Renal cortical epithelial cell (primary cell): ENCODE data around the gene CAP2. TPM values are rescaled to one million over a fixed set of nuclear protein-coding genes. Genes with fewer than 3 reads are reported as not detected.
"Not testable (repeated sequence)": the region's sequence is repeated elsewhere in the genome, so short reads cannot be mapped to it uniquely, and the experiment has no call there.

Source experiments
- DNase-seq: peaks from one replicate; pipeline ENCODE4 v3.0.0-alpha.2; 2011; ENCODE audit warnings: low read depth
- total RNA-seq: library from RNA; depleted of rRNA; stranded (reverse); fragments of >200 nt; gene quantifications from 2 replicates; pipeline ENCODE4 v1.2.3, GENCODE V29; 2014

The CAP2 gene
- total RNA-seq, 1 donor from 2014 or later, result 13.1 TPM

- DNase-seq, result no peak
Measured at GRCh38 chr6:17397764-17398194, 4.4 kb downstream of the CAP2 start.

DNA sequence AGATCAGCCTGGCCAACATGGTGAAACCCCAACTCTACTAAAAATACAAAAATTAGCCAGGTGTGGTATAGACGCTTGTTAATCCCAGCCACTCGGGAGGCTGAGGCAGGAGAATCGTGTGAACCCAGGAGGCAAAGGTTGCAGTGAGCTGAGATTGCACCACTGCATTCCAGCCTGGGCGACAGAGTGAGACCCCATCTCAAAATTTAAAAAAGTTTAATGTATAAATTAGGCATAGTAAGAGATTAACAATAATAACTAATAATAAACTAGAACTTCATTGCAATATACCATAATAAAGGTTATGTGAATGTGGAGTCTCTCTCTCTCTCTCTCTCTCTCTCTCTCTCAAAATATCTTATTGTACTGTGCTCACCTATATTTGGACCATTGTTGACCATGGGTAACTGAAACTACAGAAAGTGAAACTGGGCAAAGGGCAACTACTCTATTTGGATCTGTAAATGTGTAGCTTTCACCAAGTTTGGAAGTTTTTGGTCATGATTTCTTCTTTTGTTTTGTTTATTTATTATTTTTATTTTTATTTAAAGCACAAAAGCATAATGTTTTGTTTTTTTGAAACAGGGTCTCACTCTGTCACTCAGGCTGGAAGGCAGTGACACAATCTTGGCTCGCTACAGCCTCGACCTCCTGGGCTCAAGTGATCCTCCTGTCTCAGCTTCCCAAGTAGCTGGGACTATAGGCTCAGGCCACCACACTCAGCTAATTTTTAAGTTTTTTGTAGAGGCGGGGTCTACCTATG, 12.0 kb downstream of the CAP2 start:
- DNase-seq, result not testable (repeated sequence)

DNA sequence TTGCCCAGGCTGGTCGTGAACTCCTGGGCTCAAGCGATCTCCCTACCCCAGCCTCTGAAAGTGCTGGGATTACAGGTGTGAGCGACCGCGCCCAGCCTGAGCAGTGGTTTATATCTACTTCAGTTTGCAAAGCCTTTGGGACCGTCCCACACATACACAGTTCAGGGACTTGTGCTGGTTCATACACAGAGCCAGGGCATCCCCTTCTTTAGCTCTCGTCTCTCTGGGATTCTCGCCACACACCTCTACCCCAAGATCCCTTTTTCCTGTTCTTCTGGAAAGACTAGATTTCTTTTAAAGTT, 12.5 kb downstream of the CAP2 start:
- DNase-seq, result no peak

- no peak for DNase-seq
Measured at GRCh38 chr6:17408081-17408480, 14.7 kb downstream of the CAP2 start.

- no peak for DNase-seq
Measured at GRCh38 chr6:17410281-17410680, 16.9 kb downstream of the CAP2 start.

- peak; percentile 27 for DNase-seq
Measured at GRCh38 chr6:17413313-17413750, 19.9 kb downstream of the CAP2 start.

DNA sequence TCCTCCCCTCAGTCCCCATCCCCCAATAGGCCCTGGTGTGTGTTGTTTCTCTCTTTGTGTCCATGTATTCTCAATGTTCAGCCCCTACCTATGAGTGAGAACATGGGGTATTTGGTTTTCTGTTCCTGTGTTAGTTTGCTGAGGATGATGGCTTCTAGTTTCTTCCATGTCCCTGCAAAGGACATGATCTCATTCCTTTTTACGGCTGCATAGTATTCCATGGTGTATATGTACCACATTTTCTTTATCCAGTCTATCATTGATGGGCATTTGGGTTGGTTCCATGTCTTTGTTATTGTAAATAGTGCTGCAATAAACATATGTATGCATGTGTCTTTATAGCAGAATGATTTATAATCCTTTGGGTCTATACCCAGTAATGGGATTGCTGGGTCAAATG, 21.0 kb downstream of the CAP2 start:
- DNase-seq, result not testable (repeated sequence)

- no peak for DNase-seq
Measured at GRCh38 chr6:17415321-17415720, 21.9 kb downstream of the CAP2 start.

- no peak for DNase-seq
Measured at GRCh38 chr6:17416806-17417205, 23.4 kb downstream of the CAP2 start.

DNA sequence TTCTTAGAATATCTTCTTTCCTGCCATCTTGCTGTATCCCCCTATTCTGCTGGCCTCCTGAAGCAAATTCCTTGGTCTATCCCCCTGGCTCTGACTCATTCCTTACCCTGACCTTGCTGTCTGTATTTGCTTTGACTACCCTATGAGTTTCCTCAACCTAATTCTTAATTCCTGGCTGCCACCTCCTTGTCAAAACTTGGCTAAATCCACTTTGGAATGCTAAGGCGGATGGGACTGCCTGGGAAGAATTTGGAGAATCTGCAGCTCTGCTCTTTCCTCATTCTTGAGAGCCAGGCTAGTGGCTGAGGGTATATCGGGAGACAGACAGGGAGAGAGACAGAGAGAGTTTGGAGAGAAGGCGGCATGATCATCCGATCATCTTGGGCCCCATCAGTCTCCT, 24.4 kb downstream of the CAP2 start:
- DNase-seq, result peak; percentile 88

- no peak for DNase-seq
Measured at GRCh38 chr6:17418281-17419188, 25.1 kb downstream of the CAP2 start.

DNA sequence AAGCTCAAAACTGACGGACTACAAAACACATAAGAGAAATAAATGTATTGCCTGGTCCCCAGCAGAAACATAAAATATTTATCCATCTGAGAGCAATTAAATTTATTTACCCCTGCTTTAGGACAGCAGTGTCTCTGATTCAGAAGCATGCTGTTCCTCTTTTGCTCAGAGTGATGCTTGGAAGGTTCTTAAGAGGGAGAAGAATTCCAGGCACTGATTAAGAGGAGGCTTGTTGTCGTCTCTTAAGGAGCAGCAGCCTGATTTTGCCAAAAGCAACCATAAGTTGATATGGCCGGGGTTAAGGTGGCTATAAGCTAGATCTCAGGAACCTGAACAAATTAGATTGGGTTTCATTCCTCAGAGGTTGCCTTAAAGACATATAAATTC, 25.8 kb downstream of the CAP2 start:
- DNase-seq, result no peak

- DNase-seq, result no peak
Measured at GRCh38 chr6:17420368-17420767, 27.0 kb downstream of the CAP2 start.

- DNase-seq, result no peak
Measured at GRCh38 chr6:17421406-17421805, 28.0 kb downstream of the CAP2 start.

- no peak for DNase-seq
Measured at GRCh38 chr6:17423026-17423425, 29.6 kb downstream of the CAP2 start.

DNA sequence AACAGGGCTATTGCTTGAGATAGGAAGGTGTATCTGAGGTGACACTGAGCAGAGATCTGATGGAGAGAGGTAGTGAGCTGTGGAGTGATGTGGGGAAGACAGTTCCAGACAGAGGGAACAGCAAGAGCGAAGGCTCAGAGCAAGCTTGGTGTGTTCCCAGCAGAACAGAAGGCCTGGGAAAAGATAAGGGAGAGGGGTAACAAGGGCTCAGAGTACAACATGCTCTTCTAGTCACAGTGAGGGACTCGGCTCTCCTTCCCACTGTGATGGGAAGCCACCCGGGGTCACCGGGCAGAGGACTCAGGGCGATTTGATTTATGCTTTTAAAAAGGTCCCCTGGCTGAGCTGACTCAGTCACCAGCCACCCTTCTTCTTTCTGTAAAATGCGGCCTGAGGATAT, 33.7 kb downstream of the CAP2 start:
- DNase-seq, result no peak

GRCh38 chr6:17427617-17428016, 34.2 kb downstream of the CAP2 start:
- DNase-seq, result no peak

GRCh38 chr6:17428595-17429120, 35.3 kb downstream of the CAP2 start:
- not testable (repeated sequence) for DNase-seq

GRCh38 chr6:17429383-17430061, 36.1 kb downstream of the CAP2 start:
- no peak for DNase-seq

- DNase-seq, result peak; percentile 41
Measured at GRCh38 chr6:17431581-17431980, 38.2 kb downstream of the CAP2 start.

DNA sequence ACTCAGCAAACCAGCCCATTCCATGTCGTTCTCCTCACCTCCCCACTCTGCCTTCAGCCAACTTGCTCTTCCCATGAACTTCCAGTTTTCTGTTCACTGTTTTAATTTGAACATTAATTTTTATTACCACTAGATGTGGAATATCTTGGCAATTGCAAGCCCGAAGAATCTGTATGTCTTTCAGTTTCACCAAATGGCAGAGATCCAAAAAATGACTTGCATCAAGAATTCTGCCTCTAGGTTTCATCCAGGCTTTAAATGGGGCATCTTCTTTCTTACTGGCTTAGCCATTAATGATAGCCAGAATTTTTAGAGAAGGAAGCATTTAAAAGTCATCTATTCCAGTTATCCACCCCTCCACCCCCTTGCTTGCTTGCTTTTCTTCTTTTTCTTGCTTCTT, 39.0 kb downstream of the CAP2 start:
- DNase-seq, result no peak
